GM19035 (cell line): Measurements from ENCODE around the gene GNG12.

Experiments used
- ATAC-seq: cut with Tn5 transposase; IDR thresholded peaks from one replicate; pipeline ENCODE4 v1.9.1; 2021; ENCODE audit not compliant: unreplicated experiment

Gene GNG12

GRCh38 chr1:67816095-67816475 is 17.2 kb downstream of the GNG12 start:
- ATAC-seq: no peak

GRCh38 chr1:67815303-67816094 is 17.8 kb downstream of the GNG12 start:
- ATAC-seq: no peak

GRCh38 chr1:67814121-67814772 is 19.0 kb downstream of the GNG12 start:
- no peak for ATAC-seq

GRCh38 chr1:67812226-67812625 is 21.0 kb downstream of the GNG12 start:
- no peak for ATAC-seq

- no peak for ATAC-seq
These were observed 21.5 kb downstream of the GNG12 start for GRCh38 chr1:67811781-67812180.

- ATAC-seq: no peak
These were observed 23.4 kb downstream of the GNG12 start for GRCh38 chr1:67809887-67810286.

GRCh38 chr1:67807282-67807681 is 26.0 kb downstream of the GNG12 start:
- ATAC-seq: no peak

GRCh38 chr1:67804710-67805109 is 28.6 kb downstream of the GNG12 start:
- no peak for ATAC-seq

- no peak for ATAC-seq
These were observed 29.6 kb downstream of the GNG12 start for GRCh38 chr1:67803380-67804279.

GRCh38 chr1:67802565-67802964 is 30.7 kb downstream of the GNG12 start:
- no peak for ATAC-seq

- no peak for ATAC-seq
These were observed 31.4 kb downstream of the GNG12 start for GRCh38 chr1:67801903-67802302.

- no peak for ATAC-seq
These were observed 37.9 kb downstream of the GNG12 start for GRCh38 chr1:67795179-67795912.

GRCh38 chr1:67793562-67793961 is 39.7 kb downstream of the GNG12 start:
- ATAC-seq: no peak

- ATAC-seq: no peak
These were observed 40.4 kb downstream of the GNG12 start for GRCh38 chr1:67792741-67793458.

GRCh38 chr1:67792103-67792502 is 41.2 kb downstream of the GNG12 start:
- ATAC-seq: no peak

GRCh38 chr1:67791686-67792085 is 41.6 kb downstream of the GNG12 start:
- no peak for ATAC-seq

- ATAC-seq: no peak
These were observed 42.0 kb downstream of the GNG12 start for GRCh38 chr1:67791261-67791660.

- ATAC-seq: no peak
These were observed 43.0 kb downstream of the GNG12 start for GRCh38 chr1:67790201-67790692.

- no peak for ATAC-seq
These were observed 43.7 kb downstream of the GNG12 start for GRCh38 chr1:67789551-67789950.

- no peak for ATAC-seq
These were observed 44.4 kb downstream of the GNG12 start for GRCh38 chr1:67788904-67789303.
